ENCODE measurements around the gene TRPC4. TPM values are rescaled to one million over a fixed set of nuclear protein-coding genes. Genes with fewer than 3 reads are reported as not detected.

TRPC4 gene
- total and polyA plus RNA-seq, 2 donors (not counting 1 experiment from before 2014, with no cell fraction given): 1.7 to 30.7 TPM

- Histone ChIP-seq H3K9me3 (ENCODE audit: control insufficient read depth, insufficient read depth, low read depth, low read length) (no peaks in the 10 kb centered on the region), H2AFZ (ENCODE audit: low read length) (no peak overlapping the region), H3K27ac (ENCODE audit: insufficient read depth, low read length) (peak overlapping the region; percentile 77), H3K9ac (ENCODE audit: insufficient read depth, low read length) (no peak overlapping the region), H3K27me3 (ENCODE audit: control insufficient read depth, insufficient read depth, low read length) (no peaks in the 10 kb centered on the region), H3K4me3 (replicated peaks in 1 of 4; ENCODE audit: control extremely low read depth in 1 of 4, insufficient read depth in 1 of 4, low read depth in 3 of 4, low read length in 4 of 4) (no peak overlapping the region), H3K4me1 (ENCODE audit: control insufficient read depth, extremely low read depth, insufficient read depth, low read length) (peaks cover 4% of the 10 kb centered on the region), H3K79me2 (ENCODE audit: control insufficient read depth, insufficient read depth, low read length) (no peaks in the 10 kb centered on the region), H4K20me1 (ENCODE audit: control insufficient read depth, extremely low read depth, insufficient read depth, low read length) (no peaks in the 10 kb centered on the region), H3K36me3 (ENCODE audit: control insufficient read depth, insufficient read depth, low read length) (no peaks in the 10 kb centered on the region), H3K4me2 (ENCODE audit: extremely low read depth, insufficient read depth, low read length) (peak overlapping the region; percentile 51)
- TF ChIP-seq, protein P1, sequence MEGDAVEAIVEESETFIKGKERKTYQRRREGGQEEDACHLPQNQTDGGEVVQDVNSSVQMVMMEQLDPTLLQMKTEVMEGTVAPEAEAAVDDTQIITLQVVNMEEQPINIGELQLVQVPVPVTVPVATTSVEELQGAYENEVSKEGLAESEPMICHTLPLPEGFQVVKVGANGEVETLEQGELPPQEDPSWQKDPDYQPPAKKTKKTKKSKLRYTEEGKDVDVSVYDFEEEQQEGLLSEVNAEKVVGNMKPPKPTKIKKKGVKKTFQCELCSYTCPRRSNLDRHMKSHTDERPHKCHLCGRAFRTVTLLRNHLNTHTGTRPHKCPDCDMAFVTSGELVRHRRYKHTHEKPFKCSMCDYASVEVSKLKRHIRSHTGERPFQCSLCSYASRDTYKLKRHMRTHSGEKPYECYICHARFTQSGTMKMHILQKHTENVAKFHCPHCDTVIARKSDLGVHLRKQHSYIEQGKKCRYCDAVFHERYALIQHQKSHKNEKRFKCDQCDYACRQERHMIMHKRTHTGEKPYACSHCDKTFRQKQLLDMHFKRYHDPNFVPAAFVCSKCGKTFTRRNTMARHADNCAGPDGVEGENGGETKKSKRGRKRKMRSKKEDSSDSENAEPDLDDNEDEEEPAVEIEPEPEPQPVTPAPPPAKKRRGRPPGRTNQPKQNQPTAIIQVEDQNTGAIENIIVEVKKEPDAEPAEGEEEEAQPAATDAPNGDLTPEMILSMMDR (conservative IDR thresholded peaks at IDR 0.05 in 1 of 2, IDR thresholded peaks at IDR 0.05 in 1 of 2; ENCODE audit: low read depth in 1 of 2, low read length in 2 of 2): no peak
- no peak for TF ChIP-seq EZH2 (IDR thresholded peaks at IDR 0.05; ENCODE audit: low read length, missing control alignments)
- DNase-seq (ENCODE audit: low read depth in 2 of 2): peak; percentile 31 to 90
Measured at GRCh38 chr13:37657134-37657533, 212.4 kb downstream of the TRPC4 start.

GRCh38 chr13:37656247-37656940, 213.2 kb downstream of the TRPC4 start:
- Histone ChIP-seq H3K36me3 (ENCODE audit: control insufficient read depth, insufficient read depth, low read length) (no peaks in the 10 kb centered on the region), H4K20me1 (ENCODE audit: control insufficient read depth, extremely low read depth, insufficient read depth, low read length) (no peaks in the 10 kb centered on the region), H3K27ac (ENCODE audit: insufficient read depth, low read length) (peak overlapping the region; percentile 77), H3K27me3 (ENCODE audit: control insufficient read depth, insufficient read depth, low read length) (no peaks in the 10 kb centered on the region), H3K9me3 (ENCODE audit: control insufficient read depth, insufficient read depth, low read depth, low read length) (no peaks in the 10 kb centered on the region), H2AFZ (ENCODE audit: low read length) (no peak overlapping the region), H3K4me3 (replicated peaks in 1 of 4; ENCODE audit: control extremely low read depth in 1 of 4, insufficient read depth in 1 of 4, low read depth in 3 of 4, low read length in 4 of 4) (no peak overlapping the region), H3K4me2 (ENCODE audit: extremely low read depth, insufficient read depth, low read length) (no peak overlapping the region), H3K9ac (ENCODE audit: insufficient read depth, low read length) (no peak overlapping the region), H3K79me2 (ENCODE audit: control insufficient read depth, insufficient read depth, low read length) (no peaks in the 10 kb centered on the region), H3K4me1 (ENCODE audit: control insufficient read depth, extremely low read depth, insufficient read depth, low read length) (peaks cover 4% of the 10 kb centered on the region)
- TF ChIP-seq, protein P1 (conservative IDR thresholded peaks at IDR 0.05 in 1 of 2, IDR thresholded peaks at IDR 0.05 in 1 of 2; ENCODE audit: low read depth in 1 of 2, low read length in 2 of 2): no peak
- TF ChIP-seq EZH2 (IDR thresholded peaks at IDR 0.05; ENCODE audit: low read length, missing control alignments): no peak
- peak; percentile 96 to 99 for DNase-seq (ENCODE audit: low read depth in 2 of 2)

DNA sequence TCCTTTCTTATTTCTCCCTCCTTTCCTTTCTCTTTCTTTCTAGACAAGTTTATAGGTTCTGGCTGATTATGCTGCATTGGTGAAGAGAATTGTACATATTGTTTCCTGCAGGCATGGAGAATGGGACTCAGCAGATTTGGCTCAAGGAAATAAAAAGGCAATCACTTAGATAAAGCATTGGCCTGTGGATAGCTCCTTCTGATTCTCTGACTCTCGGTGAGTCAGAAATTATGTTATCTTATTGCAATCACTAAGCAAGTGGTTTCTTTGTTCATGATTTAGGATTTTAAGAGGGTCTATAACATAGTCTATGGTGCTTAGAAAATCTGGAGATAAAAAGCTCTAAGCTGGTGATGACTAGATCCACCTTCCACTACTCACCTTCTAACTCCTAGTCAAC, 217.0 kb downstream of the TRPC4 start:
- H3K4me1 ChIP-seq (ENCODE audit: control insufficient read depth, extremely low read depth, insufficient read depth, low read length): peaks cover 4% of the 10 kb centered on the region
- H3K79me2 ChIP-seq (ENCODE audit: control insufficient read depth, insufficient read depth, low read length): no peaks in the 10 kb centered on the region
- no peak overlapping the region for H3K9ac ChIP-seq (ENCODE audit: insufficient read depth, low read length)
- H3K27ac ChIP-seq (ENCODE audit: insufficient read depth, low read length): no peak overlapping the region
- no peaks in the 10 kb centered on the region for H3K27me3 ChIP-seq (ENCODE audit: control insufficient read depth, insufficient read depth, low read length)
- peak in 1 of 2 donors; percentile 48 for DNase-seq (ENCODE audit: low read depth in 2 of 2)
- H3K9me3 ChIP-seq (ENCODE audit: control insufficient read depth, insufficient read depth, low read depth, low read length): no peaks in the 10 kb centered on the region
- TF ChIP-seq, protein P1 (conservative IDR thresholded peaks at IDR 0.05 in 1 of 2, IDR thresholded peaks at IDR 0.05 in 1 of 2; ENCODE audit: low read depth in 1 of 2, low read length in 2 of 2): no peak
- no peak for TF ChIP-seq EZH2 (IDR thresholded peaks at IDR 0.05; ENCODE audit: low read length, missing control alignments)
- H3K4me2 ChIP-seq (ENCODE audit: extremely low read depth, insufficient read depth, low read length): no peak overlapping the region
- H2AFZ ChIP-seq (ENCODE audit: low read length): no peak overlapping the region
- no peaks in the 10 kb centered on the region for H3K36me3 ChIP-seq (ENCODE audit: control insufficient read depth, insufficient read depth, low read length)
- H4K20me1 ChIP-seq (ENCODE audit: control insufficient read depth, extremely low read depth, insufficient read depth, low read length): no peaks in the 10 kb centered on the region
- H3K4me3 ChIP-seq (replicated peaks in 1 of 4; ENCODE audit: control extremely low read depth in 1 of 4, insufficient read depth in 1 of 4, low read depth in 3 of 4, low read length in 4 of 4): no peak overlapping the region

Data from fibroblast of lung (primary cell).